Subcutaneous adipose tissue (tissue), 4 donors: ENCODE results near the gene TM7SF2. TPM values are rescaled to one million over a fixed set of nuclear protein-coding genes. Genes with fewer than 3 reads are reported as not detected.

Experiments used
- total RNA-seq, 4 donors: library from RNA; depleted of rRNA; stranded (reverse); fragments of >200 nt; gene quantifications; one replicate each; pipeline ENCODE4 v1.1.0, GENCODE V29; 2016
- TF ChIP-seq, protein P1 (sequence below): fragments of 450-650 bp; IDR thresholded peaks from one replicate; pipeline ENCODE4 v1.5.1; 2016; ENCODE audit warnings: low read depth, mild to moderate bottlenecking, control low read depth, antibody characterized with exemption, moderate library complexity

TM7SF2 gene
- total RNA-seq, 4 donors from 2014 or later = 95.1 to 339 (median 209) TPM

DNA sequence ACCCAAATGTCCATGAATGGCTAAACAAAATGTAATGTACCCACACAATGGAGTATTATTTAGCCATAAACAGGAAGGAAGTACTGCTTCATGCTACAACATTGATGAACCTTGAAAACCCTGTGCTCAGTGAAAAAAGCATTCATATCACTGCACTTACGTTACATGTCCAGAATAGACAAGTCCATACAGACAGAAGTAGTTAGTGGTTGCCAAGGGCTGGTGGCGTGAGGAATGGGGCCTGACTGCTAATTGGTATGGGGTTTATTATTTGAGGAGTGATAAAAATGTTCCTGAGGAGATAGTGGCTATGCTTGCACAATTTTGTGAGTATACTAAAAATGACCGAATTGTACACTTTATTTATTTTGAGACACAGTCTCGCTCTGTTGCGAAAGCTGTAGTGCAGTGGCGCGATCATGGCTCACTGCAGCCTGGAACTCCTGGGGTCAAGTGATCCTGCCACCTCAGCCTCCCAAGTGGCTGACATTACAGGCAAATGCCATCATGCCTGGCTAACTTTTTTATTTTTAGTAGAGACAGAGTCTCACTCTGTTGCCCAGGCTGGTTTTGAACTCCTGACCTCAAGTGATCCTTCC lies 30.3 kb downstream of the TM7SF2 start:
- TF ChIP-seq, protein P1, sequence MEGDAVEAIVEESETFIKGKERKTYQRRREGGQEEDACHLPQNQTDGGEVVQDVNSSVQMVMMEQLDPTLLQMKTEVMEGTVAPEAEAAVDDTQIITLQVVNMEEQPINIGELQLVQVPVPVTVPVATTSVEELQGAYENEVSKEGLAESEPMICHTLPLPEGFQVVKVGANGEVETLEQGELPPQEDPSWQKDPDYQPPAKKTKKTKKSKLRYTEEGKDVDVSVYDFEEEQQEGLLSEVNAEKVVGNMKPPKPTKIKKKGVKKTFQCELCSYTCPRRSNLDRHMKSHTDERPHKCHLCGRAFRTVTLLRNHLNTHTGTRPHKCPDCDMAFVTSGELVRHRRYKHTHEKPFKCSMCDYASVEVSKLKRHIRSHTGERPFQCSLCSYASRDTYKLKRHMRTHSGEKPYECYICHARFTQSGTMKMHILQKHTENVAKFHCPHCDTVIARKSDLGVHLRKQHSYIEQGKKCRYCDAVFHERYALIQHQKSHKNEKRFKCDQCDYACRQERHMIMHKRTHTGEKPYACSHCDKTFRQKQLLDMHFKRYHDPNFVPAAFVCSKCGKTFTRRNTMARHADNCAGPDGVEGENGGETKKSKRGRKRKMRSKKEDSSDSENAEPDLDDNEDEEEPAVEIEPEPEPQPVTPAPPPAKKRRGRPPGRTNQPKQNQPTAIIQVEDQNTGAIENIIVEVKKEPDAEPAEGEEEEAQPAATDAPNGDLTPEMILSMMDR = no peak

DNA sequence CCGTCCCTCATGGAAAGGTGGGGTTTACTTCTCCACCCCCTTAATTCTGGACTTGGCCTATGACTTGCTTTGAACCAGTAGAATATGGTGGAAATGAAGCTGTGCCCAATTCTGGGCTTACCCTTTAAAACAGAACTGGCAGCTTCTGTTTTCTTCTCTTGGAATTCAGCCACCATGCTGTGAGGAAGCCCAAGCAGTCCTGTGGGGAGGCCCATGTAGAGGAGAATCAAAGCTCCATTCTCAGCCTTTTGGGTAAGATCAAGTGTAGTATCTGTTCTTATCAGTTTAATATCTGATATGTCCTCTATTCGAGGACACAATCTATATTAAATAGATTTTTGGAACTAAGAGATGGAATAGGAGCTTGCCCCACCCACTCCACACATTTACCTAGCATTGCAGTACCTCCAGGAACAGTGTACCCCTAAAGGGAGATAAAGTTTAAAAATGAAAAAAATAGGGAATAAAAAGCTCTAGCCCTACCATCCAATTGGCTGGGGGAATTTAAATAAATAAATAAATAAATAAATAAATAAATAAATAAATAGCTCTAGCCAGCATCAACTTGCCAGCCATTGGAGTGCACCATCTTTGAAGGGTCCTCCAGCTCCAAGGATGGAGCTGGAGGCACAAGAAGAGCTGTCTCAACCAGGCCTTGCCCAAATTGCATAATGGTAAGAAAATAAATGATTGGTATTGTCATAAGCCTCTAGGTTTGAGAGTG lies 35.8 kb downstream of the TM7SF2 start:
- TF ChIP-seq, protein P1 = no peak

DNA sequence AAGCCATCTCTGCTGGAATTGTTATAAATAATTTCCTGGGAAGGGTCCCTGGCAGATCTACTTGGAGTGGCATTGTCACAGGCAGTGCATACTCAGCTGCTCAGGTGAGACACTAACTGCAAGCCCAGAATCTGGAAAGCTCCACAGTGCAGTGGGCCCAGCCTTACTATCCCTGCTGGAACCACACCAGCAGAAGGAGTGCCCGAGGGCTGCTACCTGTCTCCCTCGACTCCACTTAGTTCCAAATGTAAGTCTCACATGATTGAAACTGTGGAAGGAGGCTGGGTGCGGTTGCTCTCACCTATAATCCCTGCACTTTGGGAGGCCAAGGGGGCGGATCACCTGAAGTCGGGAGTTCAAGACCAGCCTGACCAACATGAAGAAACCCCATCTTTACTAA lies 37.0 kb downstream of the TM7SF2 start:
- TF ChIP-seq, protein P1 = no peak

DNA sequence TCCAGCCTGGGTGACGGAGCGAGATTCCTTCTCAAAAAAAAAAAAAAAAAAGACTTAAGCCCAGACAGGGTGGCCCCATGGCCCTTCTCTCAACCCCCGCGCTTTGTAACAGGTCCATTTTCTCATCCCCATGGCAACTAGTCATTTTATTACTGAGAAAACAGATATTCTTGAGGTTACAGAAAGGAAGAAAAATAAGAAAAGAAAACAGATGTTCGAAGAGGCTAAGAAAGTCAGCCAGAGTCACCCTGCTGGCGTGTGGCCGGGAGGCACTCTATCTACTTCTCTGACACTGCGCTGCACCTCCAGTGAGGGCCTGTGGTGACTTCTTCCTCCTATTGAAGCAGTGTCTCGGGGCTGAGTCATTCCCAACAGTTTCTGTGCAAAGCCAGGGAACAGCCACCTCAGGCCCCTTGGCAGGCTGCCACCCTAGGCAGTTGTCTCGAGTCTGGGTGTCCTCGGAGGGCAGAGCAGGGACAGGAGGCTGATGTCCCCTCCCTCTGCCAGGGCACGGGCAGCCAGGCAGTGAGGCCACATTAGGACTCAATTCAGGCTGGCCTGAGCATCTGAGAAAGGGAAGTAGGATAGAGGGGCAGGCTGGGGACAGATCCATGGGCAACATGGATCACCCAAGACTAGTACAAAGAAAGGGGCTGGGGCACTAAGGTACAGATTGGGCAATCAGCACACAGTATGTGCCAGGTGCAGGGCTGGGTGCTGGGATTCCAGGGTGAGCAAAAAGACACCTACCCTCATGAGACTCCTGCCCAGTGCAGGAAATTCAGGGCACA lies 39.0 kb downstream of the TM7SF2 start:
- TF ChIP-seq, protein P1 = no peak

DNA sequence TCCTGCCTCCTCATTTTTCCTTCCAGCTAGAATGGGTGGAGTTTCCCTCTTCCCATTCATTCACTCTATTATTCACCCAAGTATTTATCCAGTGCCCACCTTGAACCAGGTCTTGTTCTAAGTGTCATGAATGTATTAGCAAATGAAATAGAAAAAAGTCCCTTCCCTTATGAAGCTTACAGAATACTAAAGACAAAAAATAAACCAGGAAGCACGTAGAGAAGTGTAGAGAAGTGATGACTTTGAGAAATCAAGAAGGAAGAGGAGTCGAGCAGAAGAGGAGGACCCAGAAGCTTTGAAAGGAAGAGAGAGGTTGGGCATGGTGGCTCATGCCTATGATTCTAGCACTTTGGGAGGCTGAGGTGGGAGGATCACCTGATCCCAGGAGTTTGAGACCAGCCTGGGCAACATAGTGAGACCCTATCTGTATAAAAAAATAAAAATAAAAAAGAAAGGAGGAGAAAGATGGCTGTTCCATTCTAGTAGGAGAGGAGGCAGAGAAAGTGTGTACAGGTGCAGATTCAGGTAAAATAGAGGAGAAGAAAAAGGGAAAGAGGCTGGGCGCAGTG lies 39.7 kb downstream of the TM7SF2 start:
- TF ChIP-seq, protein P1 = no peak

DNA sequence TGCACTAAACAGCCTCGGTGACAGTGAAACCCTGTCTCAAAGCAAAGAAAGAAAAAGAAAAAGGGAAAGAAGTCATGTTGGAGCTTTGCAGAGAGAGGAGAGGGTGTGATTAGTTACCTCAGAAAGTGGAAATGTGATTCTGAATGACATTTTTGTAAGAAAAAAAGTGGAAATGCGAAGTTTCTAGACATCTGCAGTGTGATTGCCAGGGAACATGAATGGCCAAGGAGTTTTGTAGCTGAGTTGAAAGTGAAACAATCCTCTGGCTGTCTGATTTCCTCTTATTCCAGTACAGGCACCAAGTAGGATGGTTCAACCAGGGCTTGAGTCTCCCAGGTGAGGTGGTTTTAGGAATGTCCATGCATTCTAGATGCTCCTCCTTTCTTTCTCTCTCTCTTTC lies 40.5 kb downstream of the TM7SF2 start:
- TF ChIP-seq, protein P1 = no peak

DNA sequence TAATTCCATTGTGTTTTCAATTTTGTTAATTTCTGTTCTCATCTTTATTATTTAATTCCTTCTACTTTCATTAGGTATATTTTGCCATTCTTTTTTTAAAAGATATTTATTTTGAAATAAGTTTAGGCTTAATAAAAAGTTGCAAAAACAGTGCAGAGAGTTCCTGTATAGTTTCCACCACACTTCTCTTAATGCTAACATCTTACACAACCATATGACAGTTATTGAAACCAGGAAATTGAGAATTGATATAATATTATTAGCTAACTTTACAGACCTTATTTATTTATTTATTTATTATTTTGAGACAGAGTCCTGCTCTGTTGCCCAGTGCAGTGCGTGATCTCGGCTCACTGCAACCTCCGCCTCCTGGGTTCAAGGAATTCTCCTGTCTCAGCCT lies 44.6 kb downstream of the TM7SF2 start:
- TF ChIP-seq, protein P1 = no peak
